Thyroid gland (tissue), 4 donors: ENCODE data around the gene SND1. TPM values are rescaled to one million over a fixed set of nuclear protein-coding genes. Genes with fewer than 3 reads are reported as not detected.

Experiments
- DNase-seq, 2 donors: peaks; one replicate each; pipeline ENCODE4 v3.0.0-alpha.2; 2019
- H3K27ac ChIP-seq, 3 donors: fragments of 200-600 bp; sonication (generic); 1 replicate in 2 of 3; 2 replicates in 1 of 3; pipeline ENCODE4 v1.5.1; 2016 to 2019; ENCODE audit warnings: mild to moderate bottlenecking in 1 of 3, moderate library complexity in 1 of 3
- H3K27me3 ChIP-seq: fragments of 200-600 bp; sonication (generic); one replicate; pipeline ENCODE4 v1.5.1; 2019
- H3K36me3 ChIP-seq, 2 donors: fragments of 200-600 bp; sonication (generic); one replicate each; pipeline ENCODE4 v1.5.1; 2016 to 2019
- H3K4me1 ChIP-seq, 2 donors: fragments of 200-600 bp; sonication (generic); one replicate each; pipeline ENCODE4 v1.5.1; 2017 to 2019
- H3K4me3 ChIP-seq, 3 donors: fragments of 200-600 bp; sonication (generic); replicated peaks in 1 of 3; 1 replicate in 2 of 3; 2 replicates in 1 of 3; pipeline ENCODE4 v1.5.1; 2016; ENCODE audit warnings: mild to moderate bottlenecking in 1 of 3
- H3K9me3 ChIP-seq: fragments of 200-600 bp; sonication (generic); one replicate; pipeline ENCODE4 v1.5.1; 2017
- POLR2A ChIP-seq, 2 donors: fragments of 450-650 bp; IDR thresholded peaks; one replicate each; pipeline ENCODE4 v1.6.1; 2017; ENCODE audit warnings: antibody characterized with exemption in 2 of 2, mild to moderate bottlenecking in 2 of 2, moderate library complexity in 1 of 2
- WGBS, 2 donors: methylation state at CpG; one replicate each; pipeline ENCODE4 v1.1.5; 2017; 5-methylcytosine and 5-hydroxymethylcytosine counted together
- intact Hi-C: fragments of 100-400 bp; cut with DNase I; formaldehyde crosslinking; loops from one replicate; pipeline ENCODE4 v1.15.1; 2023
- total RNA-seq, 4 donors: library from RNA; depleted of rRNA; stranded (reverse); fragments of >200 nt; gene quantifications; one replicate each; pipeline ENCODE4 v1.2.3, GENCODE V29; 2016
- TF ChIP-seq, protein P1 (sequence below), 6 experiments: fragments of 200-600 bp in 3 of 6; fragments of 450-650 bp in 3 of 6; sonication (generic) in 3 of 6; IDR thresholded peaks; one replicate each; pipeline ENCODE4 v1.5.1; 2016 to 2019; ENCODE audit warnings: antibody characterized with exemption in 6 of 6, mild to moderate bottlenecking in 2 of 6, inconsistent platforms in 1 of 6, moderate library complexity in 1 of 6

The SND1 gene
- total RNA-seq, 4 donors from 2014 or later = 126 to 167 (median 144) TPM

GRCh38 chr7:127821146-127821545, 169.2 kb downstream of the SND1 start:
- no peak overlapping the region for H3K27ac ChIP-seq
- H3K4me1 ChIP-seq = peaks cover 6 to 19% of the 10 kb centered on the region in 2 donors
- intact Hi-C loops = no loop called here
- H3K4me3 ChIP-seq = no peak overlapping the region
- no peaks in the 10 kb centered on the region for H3K27me3 ChIP-seq
- no peak for TF ChIP-seq POLR2A (IDR thresholded peaks at IDR 0.05)
- TF ChIP-seq, protein P1, sequence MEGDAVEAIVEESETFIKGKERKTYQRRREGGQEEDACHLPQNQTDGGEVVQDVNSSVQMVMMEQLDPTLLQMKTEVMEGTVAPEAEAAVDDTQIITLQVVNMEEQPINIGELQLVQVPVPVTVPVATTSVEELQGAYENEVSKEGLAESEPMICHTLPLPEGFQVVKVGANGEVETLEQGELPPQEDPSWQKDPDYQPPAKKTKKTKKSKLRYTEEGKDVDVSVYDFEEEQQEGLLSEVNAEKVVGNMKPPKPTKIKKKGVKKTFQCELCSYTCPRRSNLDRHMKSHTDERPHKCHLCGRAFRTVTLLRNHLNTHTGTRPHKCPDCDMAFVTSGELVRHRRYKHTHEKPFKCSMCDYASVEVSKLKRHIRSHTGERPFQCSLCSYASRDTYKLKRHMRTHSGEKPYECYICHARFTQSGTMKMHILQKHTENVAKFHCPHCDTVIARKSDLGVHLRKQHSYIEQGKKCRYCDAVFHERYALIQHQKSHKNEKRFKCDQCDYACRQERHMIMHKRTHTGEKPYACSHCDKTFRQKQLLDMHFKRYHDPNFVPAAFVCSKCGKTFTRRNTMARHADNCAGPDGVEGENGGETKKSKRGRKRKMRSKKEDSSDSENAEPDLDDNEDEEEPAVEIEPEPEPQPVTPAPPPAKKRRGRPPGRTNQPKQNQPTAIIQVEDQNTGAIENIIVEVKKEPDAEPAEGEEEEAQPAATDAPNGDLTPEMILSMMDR (IDR thresholded peaks at IDR 0.05) = no peak
- no peaks in the 10 kb centered on the region for H3K36me3 ChIP-seq
- H3K9me3 ChIP-seq = no peaks in the 10 kb centered on the region
- DNase-seq = no peak
- 90% methylated on average over 1 of the region's 1 CpG for WGBS, 2 donors

DNA sequence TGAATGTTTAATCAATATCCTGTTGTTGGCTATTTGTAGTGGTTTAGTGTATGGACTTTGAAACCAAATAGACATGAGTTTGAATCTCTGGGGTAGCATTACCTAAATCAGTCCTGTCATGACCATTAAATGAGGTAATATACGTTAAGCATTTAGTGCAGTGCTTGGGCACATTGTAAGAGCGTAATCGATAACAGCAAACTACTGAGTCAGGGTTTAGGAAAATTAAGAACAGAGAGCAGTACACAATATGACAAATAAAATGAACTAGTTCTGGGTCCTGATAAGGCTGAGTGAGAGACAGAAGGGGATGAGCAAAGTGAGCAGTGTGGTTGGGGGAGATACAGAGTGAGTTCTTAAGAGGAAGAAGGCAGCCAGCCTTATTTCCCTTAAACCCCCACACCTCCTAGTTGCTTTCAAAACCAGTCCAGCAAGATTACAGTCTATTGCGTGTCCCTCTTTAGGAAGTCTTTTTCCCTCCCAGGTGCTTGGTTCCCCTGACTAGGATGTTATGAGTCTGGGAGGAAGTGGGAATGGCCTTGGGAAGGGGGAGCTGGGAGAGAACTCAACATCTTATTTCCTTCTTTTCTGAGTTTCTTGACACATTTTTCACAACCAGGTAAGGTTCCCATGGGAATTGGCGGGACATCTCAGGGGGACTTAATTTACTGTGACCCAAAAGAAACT, 171.0 kb downstream of the SND1 start:
- no peak overlapping the region for H3K27ac ChIP-seq
- intact Hi-C loops = no loop called here
- 91 to 93% methylated on average over 5 of the region's 5 CpGs for WGBS, 2 donors
- no peak for TF ChIP-seq POLR2A (IDR thresholded peaks at IDR 0.05)
- TF ChIP-seq, protein P1 (IDR thresholded peaks at IDR 0.05) = no peak
- H3K4me3 ChIP-seq = no peak overlapping the region
- H3K36me3 ChIP-seq = no peaks in the 10 kb centered on the region
- H3K27me3 ChIP-seq = no peaks in the 10 kb centered on the region
- no peaks in the 10 kb centered on the region for H3K9me3 ChIP-seq
- DNase-seq = no peak
- H3K4me1 ChIP-seq = peaks cover 0 to 11% of the 10 kb centered on the region in 2 donors

DNA sequence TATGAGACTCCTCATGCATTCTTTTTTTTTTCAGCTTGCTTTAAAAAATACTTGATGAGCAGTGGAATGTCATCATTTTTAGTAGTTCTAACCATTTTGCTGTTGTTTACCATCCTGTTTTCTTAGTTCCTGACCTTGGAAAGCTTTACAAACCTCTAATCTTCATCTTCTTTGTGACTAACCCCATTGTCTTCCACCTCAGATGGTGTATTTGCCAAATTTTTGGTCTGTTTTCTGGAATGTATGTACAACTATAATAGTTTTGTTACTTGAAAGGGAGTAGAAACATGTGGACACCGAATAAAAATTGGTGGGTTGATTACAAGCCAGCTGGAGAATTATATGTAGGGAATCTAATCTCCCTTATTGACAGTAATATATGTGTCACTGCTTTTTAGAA, 172.7 kb downstream of the SND1 start:
- Histone ChIP-seq H3K27me3 (no peaks in the 10 kb centered on the region), H3K9me3 (no peaks in the 10 kb centered on the region), H3K27ac (no peak overlapping the region), H3K4me3 (no peak overlapping the region), H3K36me3 (no peaks in the 10 kb centered on the region), H3K4me1 (peaks cover 0 to 11% of the 10 kb centered on the region in 2 donors)
- 35 to 91% methylated on average over 1 of the region's 1 CpG for WGBS, 2 donors
- no peak for TF ChIP-seq POLR2A (IDR thresholded peaks at IDR 0.05)
- TF ChIP-seq, protein P1 (IDR thresholded peaks at IDR 0.05) = no peak
- DNase-seq = no peak
- intact Hi-C loops = no loop called here

GRCh38 chr7:127828843-127829500, 177.0 kb downstream of the SND1 start:
- TF ChIP-seq, protein P1 (IDR thresholded peaks at IDR 0.05) = no peak
- TF ChIP-seq POLR2A (IDR thresholded peaks at IDR 0.05) = no peak
- Histone ChIP-seq H3K36me3 (no peaks in the 10 kb centered on the region), H3K4me1 (no peaks in the 10 kb centered on the region), H3K27ac (no peak overlapping the region), H3K9me3 (no peaks in the 10 kb centered on the region), H3K27me3 (no peaks in the 10 kb centered on the region), H3K4me3 (no peak overlapping the region)
- intact Hi-C loops = no loop called here
- 85 to 87% methylated on average over 4 of the region's 4 CpGs for WGBS, 2 donors
- DNase-seq = no peak
